Measurements from ENCODE around the gene PHACTR1.

PHACTR1 gene

DNA sequence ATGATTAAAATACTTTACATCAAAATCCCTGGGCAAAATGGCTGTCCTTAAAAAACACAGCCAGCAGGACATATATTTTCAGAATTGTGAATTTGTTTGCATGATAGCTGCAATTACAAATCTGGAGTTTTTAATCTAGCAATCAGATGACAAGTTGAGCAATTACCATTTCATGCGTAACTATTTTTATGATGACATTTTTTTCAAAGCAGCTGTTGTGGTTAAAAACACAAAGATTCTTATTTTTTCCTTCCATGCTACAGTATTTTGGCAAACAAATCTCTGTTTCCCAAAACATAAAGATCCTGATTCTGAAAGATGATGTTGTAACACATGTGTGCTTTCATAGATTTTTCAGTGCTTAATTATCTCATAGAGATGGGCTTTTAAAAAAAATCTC is 90.2 kb downstream of the PHACTR1 start:
- DNase-seq = no peak
- no peak overlapping the region for H3K27ac ChIP-seq (ENCODE audit: low read length, poor library complexity, severe bottlenecking)
- H2AK5ac ChIP-seq (ENCODE audit: low read length, severe bottlenecking) = no peak overlapping the region
- peaks cover 0 to 4% of the 10 kb centered on the region in 2 experiments for H3K27me3 ChIP-seq (ENCODE audit: control insufficient read depth in 1 of 2, insufficient read depth in 1 of 2, low read length in 2 of 2)
- no peaks in the 10 kb centered on the region for H3K36me3 ChIP-seq (ENCODE audit: control insufficient read depth in 1 of 2, insufficient read depth in 2 of 2, low read depth in 1 of 2, low read length in 2 of 2)
- no peak overlapping the region for H2BK5ac ChIP-seq (ENCODE audit: low read depth, low read length, poor library complexity, severe bottlenecking)
- no peak overlapping the region for H3K9ac ChIP-seq (ENCODE audit: low read length)
- H4K91ac ChIP-seq (ENCODE audit: low read length) = no peak overlapping the region
- no peaks in the 10 kb centered on the region for H3K4me1 ChIP-seq (ENCODE audit: control insufficient read depth, insufficient read depth, low read depth, low read length)
- H3K9me3 ChIP-seq (ENCODE audit: control insufficient read depth, low read length) = no peaks in the 10 kb centered on the region
- no peak overlapping the region for H3K18ac ChIP-seq (ENCODE audit: low read depth in 1 of 2, low read length in 2 of 2)
- H3K4ac ChIP-seq (ENCODE audit: low read depth in 1 of 2, low read length in 2 of 2) = no peak overlapping the region
- 100% methylated on average over 1 of the region's 1 CpG for WGBS
- no peak overlapping the region for H3K23ac ChIP-seq (ENCODE audit: low read length in 2 of 2)
- H3K79me1 ChIP-seq (replicated peaks; ENCODE audit: low read length, poor library complexity, severe bottlenecking) = no peaks in the 10 kb centered on the region
- H2BK120ac ChIP-seq (ENCODE audit: low read depth, low read length) = no peak overlapping the region
- no peak overlapping the region for H3K14ac ChIP-seq (ENCODE audit: low read length in 2 of 2)
- H3K4me3 ChIP-seq (ENCODE audit: insufficient read depth in 1 of 2, low read depth in 1 of 2, low read length in 2 of 2) = no peak overlapping the region
- no peak overlapping the region for H2AFZ ChIP-seq (ENCODE audit: low read depth, low read length)
- H2BK12ac ChIP-seq (ENCODE audit: low read length in 2 of 2) = no peak overlapping the region
- H3K4me2 ChIP-seq (ENCODE audit: low read length, poor library complexity, severe bottlenecking) = no peak overlapping the region
- H2BK15ac ChIP-seq (ENCODE audit: low read depth, poor library complexity, severe bottlenecking) = no peak overlapping the region
- H4K8ac ChIP-seq (ENCODE audit: low read length) = no peak overlapping the region

DNA sequence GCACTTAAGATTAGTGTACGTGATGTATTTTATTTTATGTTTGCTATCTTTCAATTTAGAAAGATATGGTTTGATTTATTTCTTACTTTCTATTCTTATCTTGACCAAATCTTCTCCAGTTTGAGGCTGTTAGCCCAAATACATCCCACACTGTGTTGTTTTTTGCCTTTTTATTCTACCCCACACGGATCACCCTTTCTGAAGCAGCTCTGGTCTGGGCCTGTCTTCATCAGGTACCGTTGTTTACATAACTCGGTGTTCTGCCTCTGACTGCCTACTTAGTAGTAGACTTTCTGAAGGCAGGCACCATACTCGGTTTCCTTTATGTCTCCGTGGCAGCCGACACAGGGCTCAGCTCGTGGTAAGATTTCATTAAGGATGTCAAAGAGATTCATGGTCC is 95.0 kb downstream of the PHACTR1 start:
- H2AK5ac ChIP-seq (ENCODE audit: low read length, severe bottlenecking) = no peak overlapping the region
- H3K9me3 ChIP-seq (ENCODE audit: control insufficient read depth, low read length) = no peaks in the 10 kb centered on the region
- no peaks in the 10 kb centered on the region for H3K4me1 ChIP-seq (ENCODE audit: control insufficient read depth, insufficient read depth, low read depth, low read length)
- H3K4ac ChIP-seq (ENCODE audit: low read depth in 1 of 2, low read length in 2 of 2) = no peak overlapping the region
- H3K14ac ChIP-seq (ENCODE audit: low read length in 2 of 2) = no peak overlapping the region
- H3K4me2 ChIP-seq (ENCODE audit: low read length, poor library complexity, severe bottlenecking) = no peak overlapping the region
- H3K23ac ChIP-seq (ENCODE audit: low read length in 2 of 2) = no peak overlapping the region
- no peak overlapping the region for H3K9ac ChIP-seq (ENCODE audit: low read length)
- no peak overlapping the region for H4K91ac ChIP-seq (ENCODE audit: low read length)
- H3K79me1 ChIP-seq (replicated peaks; ENCODE audit: low read length, poor library complexity, severe bottlenecking) = no peaks in the 10 kb centered on the region
- 87% methylated on average over 8 of the region's 8 CpGs for WGBS
- no peak overlapping the region for H2BK5ac ChIP-seq (ENCODE audit: low read depth, low read length, poor library complexity, severe bottlenecking)
- H4K8ac ChIP-seq (ENCODE audit: low read length) = no peak overlapping the region
- H2BK12ac ChIP-seq (ENCODE audit: low read length in 2 of 2) = no peak overlapping the region
- H2BK120ac ChIP-seq (ENCODE audit: low read depth, low read length) = no peak overlapping the region
- no peak overlapping the region for H3K27ac ChIP-seq (ENCODE audit: low read length, poor library complexity, severe bottlenecking)
- no peak overlapping the region for H3K4me3 ChIP-seq (ENCODE audit: insufficient read depth in 1 of 2, low read depth in 1 of 2, low read length in 2 of 2)
- no peak overlapping the region for H3K18ac ChIP-seq (ENCODE audit: low read depth in 1 of 2, low read length in 2 of 2)
- H2BK15ac ChIP-seq (ENCODE audit: low read depth, poor library complexity, severe bottlenecking) = no peak overlapping the region
- H2AFZ ChIP-seq (ENCODE audit: low read depth, low read length) = no peak overlapping the region
- peaks cover 0 to 9% of the 10 kb centered on the region in 2 experiments for H3K27me3 ChIP-seq (ENCODE audit: control insufficient read depth in 1 of 2, insufficient read depth in 1 of 2, low read length in 2 of 2)
- no peak for DNase-seq
- H3K36me3 ChIP-seq (ENCODE audit: control insufficient read depth in 1 of 2, insufficient read depth in 2 of 2, low read depth in 1 of 2, low read length in 2 of 2) = no peaks in the 10 kb centered on the region

DNA sequence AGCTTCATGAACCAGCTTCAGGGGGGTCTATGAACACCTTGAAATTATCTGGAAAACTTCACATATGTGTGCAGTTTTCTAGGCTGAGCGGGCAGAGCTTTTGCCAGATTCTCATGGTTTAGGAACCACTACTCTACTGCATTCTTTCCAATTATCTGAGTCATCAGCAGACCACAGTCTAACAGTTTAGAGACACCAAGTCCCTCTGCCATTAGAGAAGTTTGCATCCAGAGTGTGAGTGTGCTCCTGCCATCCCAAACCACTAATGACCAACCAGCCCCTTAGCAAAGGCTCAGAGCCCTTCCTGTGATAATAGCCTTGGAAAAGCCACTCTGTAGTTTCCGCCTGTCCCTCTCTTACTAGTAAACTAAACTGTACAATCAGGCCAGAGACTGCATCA is 96.8 kb downstream of the PHACTR1 start:
- Histone ChIP-seq H2BK15ac (ENCODE audit: low read depth, poor library complexity, severe bottlenecking) (no peak overlapping the region), H3K14ac (ENCODE audit: low read length in 2 of 2) (no peak overlapping the region), H3K4me2 (ENCODE audit: low read length, poor library complexity, severe bottlenecking) (no peak overlapping the region)

DNA sequence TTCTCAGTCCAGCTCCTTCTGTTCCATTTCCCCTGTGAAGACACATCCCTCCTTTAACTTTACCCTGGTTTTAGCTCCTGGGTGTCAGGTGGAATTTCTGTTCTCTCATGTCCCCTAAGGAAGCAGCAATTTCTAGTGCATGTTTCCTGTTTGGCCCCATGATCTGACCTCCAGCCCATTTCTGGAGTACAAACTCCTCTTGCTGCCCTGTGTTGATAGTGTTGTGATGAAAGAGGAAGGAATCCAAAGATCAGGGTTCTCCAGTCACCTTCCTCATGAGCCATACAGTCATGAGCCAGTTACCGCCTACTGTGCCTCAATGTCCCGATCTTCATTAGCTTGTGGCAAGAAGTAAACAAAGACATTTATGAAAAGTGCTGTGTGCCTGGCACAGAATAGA is 97.4 kb downstream of the PHACTR1 start:
- Histone ChIP-seq H2AK5ac (ENCODE audit: low read length, severe bottlenecking) (no peak overlapping the region), H3K14ac (ENCODE audit: low read length in 2 of 2) (no peak overlapping the region), H3K9me3 (ENCODE audit: control insufficient read depth, low read length) (no peaks in the 10 kb centered on the region), H3K9ac (ENCODE audit: low read length) (no peak overlapping the region), H2AFZ (ENCODE audit: low read depth, low read length) (no peak overlapping the region), H3K4me2 (ENCODE audit: low read length, poor library complexity, severe bottlenecking) (no peak overlapping the region), H3K36me3 (ENCODE audit: control insufficient read depth in 1 of 2, insufficient read depth in 2 of 2, low read depth in 1 of 2, low read length in 2 of 2) (no peaks in the 10 kb centered on the region), H3K79me1 (replicated peaks; ENCODE audit: low read length, poor library complexity, severe bottlenecking) (no peaks in the 10 kb centered on the region), H2BK120ac (ENCODE audit: low read depth, low read length) (no peak overlapping the region), H3K4me1 (ENCODE audit: control insufficient read depth, insufficient read depth, low read depth, low read length) (no peaks in the 10 kb centered on the region), H3K4ac (ENCODE audit: low read depth in 1 of 2, low read length in 2 of 2) (no peak overlapping the region), H4K8ac (ENCODE audit: low read length) (no peak overlapping the region), H2BK5ac (ENCODE audit: low read depth, low read length, poor library complexity, severe bottlenecking) (no peak overlapping the region), H2BK12ac (ENCODE audit: low read length in 2 of 2) (no peak overlapping the region), H3K27ac (ENCODE audit: low read length, poor library complexity, severe bottlenecking) (no peak overlapping the region), H2BK15ac (ENCODE audit: low read depth, poor library complexity, severe bottlenecking) (no peak overlapping the region), H3K23ac (ENCODE audit: low read length in 2 of 2) (no peak overlapping the region), H3K4me3 (ENCODE audit: insufficient read depth in 1 of 2, low read depth in 1 of 2, low read length in 2 of 2) (no peak overlapping the region), H3K27me3 (ENCODE audit: control insufficient read depth in 1 of 2, insufficient read depth in 1 of 2, low read length in 2 of 2) (peaks cover 0 to 9% of the 10 kb centered on the region in 2 experiments), H3K18ac (ENCODE audit: low read depth in 1 of 2, low read length in 2 of 2) (no peak overlapping the region), H4K91ac (ENCODE audit: low read length) (no peak overlapping the region)
- 96% methylated on average over 2 of the region's 2 CpGs for WGBS
- DNase-seq = no peak

More for the DNA sequence above, 96.8 kb downstream of the PHACTR1 start:
- Histone ChIP-seq H3K4ac (ENCODE audit: low read depth in 1 of 2, low read length in 2 of 2) (no peak overlapping the region), H3K79me1 (replicated peaks; ENCODE audit: low read length, poor library complexity, severe bottlenecking) (no peaks in the 10 kb centered on the region), H2BK5ac (ENCODE audit: low read depth, low read length, poor library complexity, severe bottlenecking) (no peak overlapping the region), H2AK5ac (ENCODE audit: low read length, severe bottlenecking) (no peak overlapping the region), H4K8ac (ENCODE audit: low read length) (no peak overlapping the region), H3K36me3 (ENCODE audit: control insufficient read depth in 1 of 2, insufficient read depth in 2 of 2, low read depth in 1 of 2, low read length in 2 of 2) (no peaks in the 10 kb centered on the region), H3K18ac (ENCODE audit: low read depth in 1 of 2, low read length in 2 of 2) (no peak overlapping the region), H3K9me3 (ENCODE audit: control insufficient read depth, low read length) (no peaks in the 10 kb centered on the region), H4K91ac (ENCODE audit: low read length) (no peak overlapping the region), H3K23ac (ENCODE audit: low read length in 2 of 2) (no peak overlapping the region), H2BK12ac (ENCODE audit: low read length in 2 of 2) (no peak overlapping the region), H2AFZ (ENCODE audit: low read depth, low read length) (no peak overlapping the region), H2BK120ac (ENCODE audit: low read depth, low read length) (no peak overlapping the region), H3K9ac (ENCODE audit: low read length) (no peak overlapping the region), H3K27me3 (ENCODE audit: control insufficient read depth in 1 of 2, insufficient read depth in 1 of 2, low read length in 2 of 2) (peaks cover 0 to 9% of the 10 kb centered on the region in 2 experiments), H3K4me3 (ENCODE audit: insufficient read depth in 1 of 2, low read depth in 1 of 2, low read length in 2 of 2) (no peak overlapping the region), H3K4me1 (ENCODE audit: control insufficient read depth, insufficient read depth, low read depth, low read length) (no peaks in the 10 kb centered on the region), H3K27ac (ENCODE audit: low read length, poor library complexity, severe bottlenecking) (no peak overlapping the region)
- WGBS = 87% methylated on average over 2 of the region's 2 CpGs
- DNase-seq = no peak

Measured in mesenchymal stem cell (in vitro differentiated cells and primary cell).